KMS-11 (cell line): ENCODE data around the gene CEBPA.

Experiments
- H2AFZ ChIP-seq: fragments of 200-600 bp; sonication (generic); 2 replicates; pipeline ENCODE4 v1.6.1; 2016; ENCODE audit warnings: antibody characterized with exemption, mixed run types, low read depth
- H3K27ac ChIP-seq: fragments of 200-600 bp; sonication (generic); 2 replicates; pipeline ENCODE4 v1.6.1; 2016; ENCODE audit warnings: mild to moderate bottlenecking, mixed run types
- H3K27me3 ChIP-seq: fragments of 200-600 bp; sonication (generic); 2 replicates; pipeline ENCODE4 v1.6.1; 2017; ENCODE audit warnings: mild to moderate bottlenecking, low read depth, mixed run types, moderate library complexity; ENCODE audit not compliant: insufficient read depth
- H3K36me3 ChIP-seq: fragments of 200-600 bp; sonication (generic); 2 replicates; pipeline ENCODE4 v1.6.1; 2017; ENCODE audit warnings: mild to moderate bottlenecking, mixed run types; ENCODE audit not compliant: insufficient read depth
- H3K4me1 ChIP-seq: fragments of 200-600 bp; sonication (generic); 2 replicates; pipeline ENCODE4 v1.6.1; 2016; ENCODE audit warnings: mild to moderate bottlenecking, low read depth, mixed run types; ENCODE audit not compliant: poor library complexity, severe bottlenecking
- H3K4me2 ChIP-seq: fragments of 200-600 bp; sonication (generic); 2 replicates; pipeline ENCODE4 v1.7.0; 2016; ENCODE audit warnings: mild to moderate bottlenecking, mixed run types
- H3K4me3 ChIP-seq: fragments of 200-600 bp; sonication (generic); IDR thresholded peaks from 2 replicates; pipeline ENCODE4 v1.6.1; 2017; ENCODE audit warnings: low read depth, low read length, mixed read lengths; ENCODE audit not compliant: insufficient read depth
- H3K79me2 ChIP-seq: fragments of 200-600 bp; sonication (generic); 2 replicates; pipeline ENCODE4 v1.6.1; 2016; ENCODE audit warnings: low read depth, mixed run types; ENCODE audit not compliant: insufficient read depth
- H3K9ac ChIP-seq: fragments of 200-600 bp; sonication (generic); 2 replicates; pipeline ENCODE4 v1.6.1; 2016; ENCODE audit warnings: mild to moderate bottlenecking, mixed run types
- H4K20me1 ChIP-seq: fragments of 200-600 bp; sonication (generic); 2 replicates; pipeline ENCODE4 v1.6.1; 2016; ENCODE audit warnings: mild to moderate bottlenecking, mixed run types; ENCODE audit not compliant: insufficient read depth
- TF ChIP-seq, protein P1 (sequence below): fragments of 200-600 bp; sonication (generic); conservative IDR thresholded peaks from 2 replicates; pipeline ENCODE4 v1.6.1; 2017; ENCODE audit warnings: low read depth, mild to moderate bottlenecking, antibody characterized with exemption, low read length, moderate library complexity, mixed read lengths

The CEBPA gene

DNA sequence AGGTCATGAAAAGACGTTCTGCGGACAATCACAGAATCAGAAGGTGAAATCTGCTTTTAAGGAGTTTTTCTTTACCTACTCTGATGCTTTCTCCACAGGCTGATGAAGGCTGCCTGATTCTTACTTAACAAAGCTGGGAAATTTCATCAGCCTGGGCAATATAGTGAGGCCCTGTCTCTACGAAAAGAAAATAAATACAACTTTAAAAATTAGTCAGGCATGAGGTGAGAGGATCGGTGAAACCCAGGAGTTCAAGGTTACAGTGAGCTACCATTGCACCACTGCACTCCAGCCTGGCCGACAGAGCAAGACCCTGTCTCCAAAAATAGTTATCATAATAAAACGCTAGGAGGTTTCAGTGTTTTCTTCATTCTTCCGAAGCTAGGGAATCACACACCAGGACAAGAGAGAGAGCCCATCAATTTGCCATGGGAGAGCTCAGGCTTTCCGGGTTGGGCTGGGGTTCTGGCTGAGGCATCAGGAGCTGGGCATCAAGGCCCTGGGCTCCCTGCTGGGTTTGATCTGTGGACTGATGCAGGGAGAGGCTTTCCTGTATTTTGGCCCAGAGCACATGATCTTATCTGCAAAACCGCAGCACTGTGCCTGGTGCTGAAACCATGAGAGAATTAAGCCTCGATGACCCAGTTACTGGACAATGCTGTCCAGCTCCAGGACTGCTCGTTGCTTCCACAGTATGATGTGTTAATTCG is 46.1 kb upstream of the CEBPA start:
- Histone ChIP-seq H3K36me3 (no peaks in the 10 kb centered on the region), H3K27ac (no peak overlapping the region), H3K79me2 (no peaks in the 10 kb centered on the region), H2AFZ (no peak overlapping the region), H3K9ac (no peak overlapping the region), H3K4me3 (no peak overlapping the region), H3K4me2 (no peak overlapping the region), H3K27me3 (no peaks in the 10 kb centered on the region), H4K20me1 (no peaks in the 10 kb centered on the region), H3K4me1 (no peaks in the 10 kb centered on the region)
- TF ChIP-seq, protein P1, sequence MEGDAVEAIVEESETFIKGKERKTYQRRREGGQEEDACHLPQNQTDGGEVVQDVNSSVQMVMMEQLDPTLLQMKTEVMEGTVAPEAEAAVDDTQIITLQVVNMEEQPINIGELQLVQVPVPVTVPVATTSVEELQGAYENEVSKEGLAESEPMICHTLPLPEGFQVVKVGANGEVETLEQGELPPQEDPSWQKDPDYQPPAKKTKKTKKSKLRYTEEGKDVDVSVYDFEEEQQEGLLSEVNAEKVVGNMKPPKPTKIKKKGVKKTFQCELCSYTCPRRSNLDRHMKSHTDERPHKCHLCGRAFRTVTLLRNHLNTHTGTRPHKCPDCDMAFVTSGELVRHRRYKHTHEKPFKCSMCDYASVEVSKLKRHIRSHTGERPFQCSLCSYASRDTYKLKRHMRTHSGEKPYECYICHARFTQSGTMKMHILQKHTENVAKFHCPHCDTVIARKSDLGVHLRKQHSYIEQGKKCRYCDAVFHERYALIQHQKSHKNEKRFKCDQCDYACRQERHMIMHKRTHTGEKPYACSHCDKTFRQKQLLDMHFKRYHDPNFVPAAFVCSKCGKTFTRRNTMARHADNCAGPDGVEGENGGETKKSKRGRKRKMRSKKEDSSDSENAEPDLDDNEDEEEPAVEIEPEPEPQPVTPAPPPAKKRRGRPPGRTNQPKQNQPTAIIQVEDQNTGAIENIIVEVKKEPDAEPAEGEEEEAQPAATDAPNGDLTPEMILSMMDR, result no peak

DNA sequence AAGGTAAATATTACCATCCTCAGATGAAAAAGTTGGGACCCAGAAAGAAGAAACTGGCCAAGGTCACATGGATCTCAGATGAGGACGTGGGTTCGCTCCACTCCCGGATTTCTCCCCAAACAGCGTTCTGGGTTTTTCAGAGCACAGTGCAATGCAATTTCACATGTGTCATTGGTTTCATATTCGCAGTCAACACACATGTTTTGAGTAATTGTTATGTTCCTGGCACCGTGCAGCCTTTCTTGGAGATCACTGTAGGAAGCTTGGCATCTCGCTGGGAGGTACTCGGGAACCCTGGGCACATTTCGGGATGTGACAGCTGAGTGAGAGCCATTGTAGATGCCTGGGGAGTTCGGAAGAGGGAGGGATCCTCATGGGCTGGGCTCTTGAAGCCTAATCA is 45.0 kb upstream of the CEBPA start:
- Histone ChIP-seq H4K20me1 (no peaks in the 10 kb centered on the region), H3K4me3 (no peak overlapping the region), H3K4me2 (no peak overlapping the region), H3K79me2 (no peaks in the 10 kb centered on the region), H3K27ac (no peak overlapping the region), H3K36me3 (no peaks in the 10 kb centered on the region), H3K27me3 (no peaks in the 10 kb centered on the region), H3K4me1 (no peaks in the 10 kb centered on the region), H3K9ac (no peak overlapping the region), H2AFZ (no peak overlapping the region)
- TF ChIP-seq, protein P1, result no peak

DNA sequence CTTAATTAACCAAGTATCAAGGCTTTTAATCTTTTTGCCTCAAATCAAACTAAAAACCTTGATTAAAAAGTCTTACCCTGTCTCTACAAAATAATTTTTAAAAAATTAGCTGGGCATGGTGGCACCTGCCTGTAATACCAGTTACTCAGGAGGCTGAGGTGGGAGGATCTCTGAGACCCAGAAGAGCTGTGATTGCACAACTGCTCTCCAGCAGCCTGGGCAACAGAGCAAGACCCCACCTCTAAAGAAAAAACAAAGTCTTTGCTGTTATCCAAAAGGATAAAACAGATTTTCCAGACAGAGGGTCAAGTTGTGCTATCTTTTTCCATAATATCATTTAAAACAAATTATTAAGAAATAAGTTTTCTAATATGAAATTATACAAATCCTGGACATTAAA is 44.3 kb upstream of the CEBPA start:
- Histone ChIP-seq H4K20me1 (no peaks in the 10 kb centered on the region), H3K27ac (no peak overlapping the region), H3K36me3 (no peaks in the 10 kb centered on the region), H3K79me2 (no peaks in the 10 kb centered on the region), H3K4me3 (no peak overlapping the region), H3K27me3 (no peaks in the 10 kb centered on the region), H2AFZ (no peak overlapping the region), H3K4me2 (no peak overlapping the region), H3K4me1 (no peaks in the 10 kb centered on the region), H3K9ac (no peak overlapping the region)
- TF ChIP-seq, protein P1, result no peak

DNA sequence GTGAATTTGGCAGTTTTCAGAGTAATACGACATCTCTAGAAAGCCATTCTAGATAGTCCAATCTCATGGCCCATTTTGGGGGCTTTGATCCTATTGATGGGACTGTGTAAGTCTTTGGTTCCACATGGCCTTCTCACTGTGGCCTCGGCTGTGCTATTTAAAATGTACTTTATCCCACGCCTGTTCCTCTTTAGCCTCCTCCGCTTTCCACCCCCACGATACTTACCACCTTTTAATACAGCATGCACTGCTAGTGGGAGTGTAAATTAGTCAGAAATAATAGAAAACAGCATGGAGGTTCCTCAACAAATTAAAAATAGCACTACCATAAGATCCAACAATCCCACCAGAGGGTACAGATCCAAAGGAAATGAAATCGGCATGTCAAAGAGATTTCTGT is 42.8 kb upstream of the CEBPA start:
- TF ChIP-seq, protein P1, result no peak
- H3K4me3 ChIP-seq, result no peak overlapping the region

More for the DNA sequence above, 42.8 kb upstream of the CEBPA start:
- H3K27ac ChIP-seq, result no peak overlapping the region
- no peaks in the 10 kb centered on the region for H3K79me2 ChIP-seq
- H3K4me1 ChIP-seq, result no peaks in the 10 kb centered on the region
- H3K9ac ChIP-seq, result no peak overlapping the region
- H2AFZ ChIP-seq, result no peak overlapping the region
- no peak overlapping the region for H3K4me2 ChIP-seq
- no peaks in the 10 kb centered on the region for H3K36me3 ChIP-seq
- no peaks in the 10 kb centered on the region for H3K27me3 ChIP-seq
- H4K20me1 ChIP-seq, result no peaks in the 10 kb centered on the region
